NCI-H187 treated with DMSO at 0.1 percent for 48 hours (cell line): Measurements from ENCODE around the gene ZNF804A.

Source experiments
- DNase-seq: peaks from one replicate; lab custom pipeline; 2025; lab: John Stamatoyannopoulos, UW

Gene ZNF804A

GRCh38 chr2:184938221-184938985 lies 340.1 kb downstream of the ZNF804A start:
- no peak for DNase-seq

- DNase-seq: no peak
Observed at GRCh38 chr2:184945326-184945725, 347.0 kb downstream of the ZNF804A start.

- DNase-seq: no peak
Observed at GRCh38 chr2:184945824-184946223, 347.5 kb downstream of the ZNF804A start.

- DNase-seq: no peak
Observed at GRCh38 chr2:184956856-184957255, 358.5 kb downstream of the ZNF804A start.

- DNase-seq: no peak
Observed at GRCh38 chr2:184971546-184972068, 373.3 kb downstream of the ZNF804A start.
